Left ventricle myocardium superior (tissue), 1 donor: ENCODE measurements around the gene HDGF. TPM values are rescaled to one million over a fixed set of nuclear protein-coding genes. Genes with fewer than 3 reads are reported as not detected.

ENCODE experiments used
- ATAC-seq: fragments of 200-7000 bp; cut with Tn5 transposase; one replicate; pipeline ENCODE4 v1.9.1; 2020; ENCODE audit warnings: mild to moderate bottlenecking, moderate library complexity
- DNase-seq: peaks from one replicate; pipeline ENCODE4 v3.0.0-alpha.2; 2020
- intact Hi-C: fragments of 100-400 bp; cut with micrococcal nuclease; formaldehyde crosslinking; loops from one replicate; pipeline ENCODE4 v1.11.0; 2022
- total RNA-seq: library from RNA; stranded (reverse); fragmentation: NEBNext Ultra II Directional; extraction: Animal tissue kit (Norgen Biotek cat#: 25700); gene quantifications from one replicate; pipeline ENCODE4 v1.2.1, GENCODE V29; 2021
- donor health status: DM: no; HTN: yes; CAD: no; lungs with severe emphysema.

HDGF gene
- total RNA-seq, 1 donor from 2014 or later, result 185 TPM

GRCh38 chr1:156750191-156750672 lies 1.2 kb downstream of the HDGF start:
- intact Hi-C loops, result no loop called here
- DNase-seq (no peak), ATAC-seq (no peak)

- DNase-seq (no peak), ATAC-seq (no peak)
- intact Hi-C loops, result no loop called here
Observed at GRCh38 chr1:156749419-156750118, 1.9 kb downstream of the HDGF start.

- intact Hi-C loops, result no loop called here
- DNase-seq (peak; percentile 70), ATAC-seq (peak; percentile 5)
Observed at GRCh38 chr1:156748670-156749418, 2.6 kb downstream of the HDGF start.

GRCh38 chr1:156747742-156748669 lies 3.5 kb downstream of the HDGF start:
- DNase-seq (no peak), ATAC-seq (peak; percentile 8)
- intact Hi-C loops, result no loop called here

- peak; percentile 96 for DNase-seq
- intact Hi-C loops, result no loop called here
- ATAC-seq, result peak; percentile 69
Observed at GRCh38 chr1:156746728-156747631, 4.5 kb downstream of the HDGF start.

- ATAC-seq, result no peak
- intact Hi-C loops, result no loop called here
- DNase-seq, result no peak
Observed at GRCh38 chr1:156746406-156746727, 5.1 kb downstream of the HDGF start.

- intact Hi-C loops, result no loop called here
- ATAC-seq (no peak), DNase-seq (no peak)
Observed at GRCh38 chr1:156745881-156746280, 5.6 kb downstream of the HDGF start.

GRCh38 chr1:156744786-156745419 lies 6.6 kb downstream of the HDGF start:
- DNase-seq, result no peak
- intact Hi-C loops, result no loop called here

GRCh38 chr1:156744344-156744743 lies 7.1 kb downstream of the HDGF start:
- intact Hi-C loops, result no loop called here
- ATAC-seq, result no peak
- DNase-seq, result no peak

More at GRCh38 chr1:156744786-156745419, 6.6 kb downstream of the HDGF start:
- no peak for ATAC-seq

- DNase-seq (no peak), ATAC-seq (no peak)
- intact Hi-C loops, result no loop called here
Observed at GRCh38 chr1:156743367-156744302, 7.8 kb downstream of the HDGF start.

GRCh38 chr1:156742801-156743200 lies 8.7 kb downstream of the HDGF start:
- ATAC-seq (no peak), DNase-seq (no peak)
- intact Hi-C loops, result no loop called here

- ATAC-seq (no peak), DNase-seq (no peak)
- intact Hi-C loops, result no loop called here
Observed at GRCh38 chr1:156742017-156742416, 9.5 kb downstream of the HDGF start.

GRCh38 chr1:156741481-156741983 lies 9.9 kb downstream of the HDGF start:
- DNase-seq (no peak), ATAC-seq (peak; percentile 1)
- intact Hi-C loops, result no loop called here

- intact Hi-C loops, result no loop called here
- DNase-seq (peak; percentile 97), ATAC-seq (peak; percentile 92)
Observed at GRCh38 chr1:156740741-156741480, 10.6 kb downstream of the HDGF start, which contains the start of gene MRPL24. TSS of gene MRPL24 (minus strand) at chr1:156741088. CDS start at chr1:156738704, 2,384 bp downstream.

- intact Hi-C loops, result no loop called here
- ATAC-seq (peak; percentile 2), DNase-seq (no peak)
Observed at GRCh38 chr1:156740237-156740740, 11.2 kb downstream of the HDGF start.

GRCh38 chr1:156738916-156739315 lies 12.6 kb downstream of the HDGF start:
- intact Hi-C loops, result no loop called here
- ATAC-seq, result no peak

More at GRCh38 chr1:156738916-156739315, 12.6 kb downstream of the HDGF start:
- no peak for DNase-seq
